WTC11 (cell line): Measurements from ENCODE around the gene SLC9A3. TPM values are rescaled to one million over a fixed set of nuclear protein-coding genes. Genes with fewer than 3 reads are reported as not detected.

ENCODE experiments used
- ATAC-seq: fragments of 200-7000 bp; cut with Tn5 transposase; 2 replicates; pipeline ENCODE4 v1.10.0; 2021; ENCODE audit warnings: mild to moderate bottlenecking, moderate library complexity
- CTCF ChIA-PET: fragments of 300-600 bp; sonication (Branson Sonifier 250); formaldehyde crosslinking; loops from one replicate; lab custom pipeline; 2021; ENCODE audit warnings: antibody characterized with exemption; lab: Charles Lee
- POLR2A ChIA-PET: fragments of 350-600 bp; sonication (Branson Sonifier 250); formaldehyde crosslinking; loops from one replicate; lab custom pipeline; 2021; ENCODE audit warnings: antibody characterized with exemption; lab: Charles Lee
- DNase-seq: peaks from one replicate; pipeline ENCODE4 v3.0.0; 2021; ENCODE audit warnings: low spot score
- H3K27ac Mint-ChIP-seq: 2 replicates; pipeline ENCODE4 v1.8.0; 2021; ENCODE audit warnings: mixed read lengths
- H3K27me3 Mint-ChIP-seq: 2 replicates; pipeline ENCODE4 v1.8.0; 2021; ENCODE audit warnings: low read depth, mild to moderate bottlenecking, moderate library complexity, mixed read lengths
- H3K36me3 Mint-ChIP-seq: 2 replicates; pipeline ENCODE4 v1.8.0; 2021; ENCODE audit warnings: mixed read lengths
- H3K4me1 Mint-ChIP-seq: 2 replicates; pipeline ENCODE4 v1.8.0; 2022; ENCODE audit warnings: mixed read lengths
- H3K4me3 Mint-ChIP-seq: 2 replicates; pipeline ENCODE4 v1.8.0; 2021; ENCODE audit warnings: mild to moderate bottlenecking, moderate library complexity, mixed read lengths
- H3K9me3 Mint-ChIP-seq: 2 replicates; pipeline ENCODE4 v1.8.0; 2021; ENCODE audit warnings: mixed read lengths
- ATF2 ChIP-seq: sonication (generic); formaldehyde crosslinking; IDR thresholded peaks from 2 replicates; pipeline ENCODE4 v1.8.1; 2022; ENCODE audit warnings: low read depth, missing genetic modification reagents, borderline replicate concordance
- ATF6 ChIP-seq: sonication (generic); formaldehyde crosslinking; IDR thresholded peaks from 2 replicates; pipeline ENCODE4 v1.8.1; 2023; ENCODE audit warnings: mild to moderate bottlenecking, missing genetic modification reagents
- CBFB ChIP-seq: sonication (generic); formaldehyde crosslinking; IDR thresholded peaks from 2 replicates; pipeline ENCODE4 v1.8.1; 2022; ENCODE audit warnings: mild to moderate bottlenecking, low read depth, missing genetic modification reagents
- KAT7 ChIP-seq: sonication (generic); formaldehyde crosslinking; IDR thresholded peaks from 2 replicates; pipeline ENCODE4 v1.8.1; 2023; ENCODE audit warnings: missing genetic modification reagents, mild to moderate bottlenecking, borderline replicate concordance
- MLX ChIP-seq: sonication (generic); formaldehyde crosslinking; IDR thresholded peaks from 2 replicates; pipeline ENCODE4 v1.8.1; 2023; ENCODE audit warnings: mild to moderate bottlenecking, missing genetic modification reagents, moderate library complexity
- NFE2L1 ChIP-seq: sonication (generic); formaldehyde crosslinking; IDR thresholded peaks from 2 replicates; pipeline ENCODE4 v1.8.1; 2023; ENCODE audit warnings: missing genetic modification reagents
- RORB ChIP-seq: fragments of 250-450 bp; sonication (Bioruptor Pico); IDR thresholded peaks from 2 replicates; pipeline ENCODE4 v1.9.0; 2021; ENCODE audit warnings: mild to moderate bottlenecking
- ZBTB43 ChIP-seq: sonication (generic); formaldehyde crosslinking; IDR thresholded peaks from 2 replicates; pipeline ENCODE4 v1.8.1; 2023; ENCODE audit warnings: mild to moderate bottlenecking, missing genetic modification reagents
- ZNF263 ChIP-seq: sonication (generic); formaldehyde crosslinking; IDR thresholded peaks from 2 replicates; pipeline ENCODE4 v1.8.1; 2022; ENCODE audit warnings: low read depth, mild to moderate bottlenecking, moderate library complexity, missing genetic modification reagents
- ZNF317 ChIP-seq: sonication (generic); formaldehyde crosslinking; IDR thresholded peaks from 2 replicates; pipeline ENCODE4 v1.8.1; 2023; ENCODE audit warnings: low read depth, mild to moderate bottlenecking, moderate library complexity, missing genetic modification reagents, borderline replicate concordance
- ZNF425 ChIP-seq: fragments of 250-450 bp; sonication (Bioruptor Pico); conservative IDR thresholded peaks from 2 replicates; pipeline ENCODE4 v1.9.0; 2021; ENCODE audit warnings: mild to moderate bottlenecking
- ZNF671 ChIP-seq: fragments of 250-450 bp; sonication (Bioruptor Pico); IDR thresholded peaks from 2 replicates; pipeline ENCODE4 v1.8.0; 2021; ENCODE audit warnings: mild to moderate bottlenecking
- total RNA-seq: library from RNA; stranded (reverse); gene quantifications from 3 replicates; pipeline ENCODE4 v1.2.3, GENCODE V29; 2021

SLC9A3 gene
- total RNA-seq, 1 experiment from 2014 or later: 1.6 TPM

- Mint-ChIP-seq H3K4me1 (no peaks in the 10 kb centered on the region), H3K27ac (peak overlapping the region; percentile 41; the same call in 1 of the 2 replicates)
- no peak for TF ChIP-seq ZNF317 (CRISPR knock-in tag)
- TF ChIP-seq NFE2L1 (CRISPR knock-in tag): no peak
- TF ChIP-seq RORB (CRISPR knock-in tag): no peak
- TF ChIP-seq ATF6 (CRISPR knock-in tag): no peak
- no peak for TF ChIP-seq ZNF671 (CRISPR knock-in tag)
- TF ChIP-seq, all 79 proteins: peak for 0
- no peaks in the 10 kb centered on the region for H3K9me3 Mint-ChIP-seq
- DNase-seq (peak; percentile 10), ATAC-seq (no peak)
- ChIA-PET CTCF (interaction anchor here (0.9 to 2.0 kb wide), 3 partner anchors 18 to 34 kb away, joined by 4 to 7 read pairs (median 5); no protein-coding TSS in a partner anchor), POLR2A (no interaction called here)
- no peaks in the 10 kb centered on the region for H3K27me3 Mint-ChIP-seq
- H3K4me3 Mint-ChIP-seq: no peak overlapping the region
- H3K36me3 Mint-ChIP-seq: peaks cover 29% of the 10 kb centered on the region
Measured at GRCh38 chr5:464843-465590, 59.2 kb downstream of the SLC9A3 start.

GRCh38 chr5:464446-464842 is 59.8 kb downstream of the SLC9A3 start:
- H3K27ac Mint-ChIP-seq: no peak overlapping the region
- peaks cover 35% of the 10 kb centered on the region for H3K36me3 Mint-ChIP-seq
- TF ChIP-seq NFE2L1 (CRISPR knock-in tag) (no peak), CBFB (no peak), ZNF425 (no peak), KAT7 (no peak), MLX (no peak), ZNF263 (CRISPR knock-in tag) (no peak), ATF2 (CRISPR knock-in tag) (no peak), ZBTB43 (CRISPR knock-in tag) (no peak), RORB (CRISPR knock-in tag) (no peak), ATF6 (CRISPR knock-in tag) (no peak)
- TF ChIP-seq, all 79 proteins: peak for 0
- H3K4me1 Mint-ChIP-seq: no peaks in the 10 kb centered on the region
- no peaks in the 10 kb centered on the region for H3K9me3 Mint-ChIP-seq
- H3K27me3 Mint-ChIP-seq: no peaks in the 10 kb centered on the region
- H3K4me3 Mint-ChIP-seq: no peak overlapping the region
- ChIA-PET CTCF (interaction anchor here (0.9 to 1.4 kb wide), 2 partner anchors 18 to 33 kb away, joined by 4 to 5 read pairs; no protein-coding TSS in a partner anchor), POLR2A (no interaction called here)
- peak; percentile 10 for DNase-seq
- ATAC-seq: no peak
